ENCODE data around the gene GRIK4.
"Not testable (repeated sequence)": the region's sequence is repeated elsewhere in the genome, so short reads cannot be mapped to it uniquely, and the experiment has no call there.

Gene GRIK4

GRCh38 chr11:120765710-120766109, 254.2 kb downstream of the GRIK4 start:
- not testable (repeated sequence) for DNase-seq

- DNase-seq = no peak
Observed at GRCh38 chr11:120766318-120766717, 254.8 kb downstream of the GRIK4 start.

GRCh38 chr11:120768949-120769348, 257.4 kb downstream of the GRIK4 start:
- DNase-seq = no peak

GRCh38 chr11:120769906-120770305, 258.4 kb downstream of the GRIK4 start:
- DNase-seq = no peak

- no peak for DNase-seq
Observed at GRCh38 chr11:120771551-120772060, 260.1 kb downstream of the GRIK4 start.

- no peak for DNase-seq
Observed at GRCh38 chr11:120773501-120774031, 262.0 kb downstream of the GRIK4 start.

- DNase-seq = no peak
Observed at GRCh38 chr11:120774591-120775386, 263.2 kb downstream of the GRIK4 start.

- no peak for DNase-seq
Observed at GRCh38 chr11:120775986-120776951, 264.7 kb downstream of the GRIK4 start.

GRCh38 chr11:120778685-120779490, 267.3 kb downstream of the GRIK4 start:
- no peak for DNase-seq

GRCh38 chr11:120780239-120780638, 268.7 kb downstream of the GRIK4 start:
- no peak for DNase-seq

- no peak for DNase-seq
Observed at GRCh38 chr11:120781486-120782120, 270.1 kb downstream of the GRIK4 start.

- no peak for DNase-seq
Observed at GRCh38 chr11:120784566-120785251, 273.2 kb downstream of the GRIK4 start.

- DNase-seq = no peak
Observed at GRCh38 chr11:120785576-120785975, 274.0 kb downstream of the GRIK4 start.

GRCh38 chr11:120786206-120786735, 274.7 kb downstream of the GRIK4 start:
- DNase-seq = no peak

- not testable (repeated sequence) for DNase-seq
Observed at GRCh38 chr11:120787224-120787623, 275.7 kb downstream of the GRIK4 start.

- DNase-seq = no peak
Observed at GRCh38 chr11:120789391-120789790, 277.8 kb downstream of the GRIK4 start.

GRCh38 chr11:120792306-120792705, 280.8 kb downstream of the GRIK4 start:
- no peak for DNase-seq

GRCh38 chr11:120793150-120793549, 281.6 kb downstream of the GRIK4 start:
- no peak for DNase-seq

- no peak for DNase-seq
Observed at GRCh38 chr11:120793806-120794479, 282.4 kb downstream of the GRIK4 start.

- DNase-seq = no peak
Observed at GRCh38 chr11:120794748-120795147, 283.2 kb downstream of the GRIK4 start.
